HepG2 (cell line): ENCODE measurements around the gene SNX15. TPM values are rescaled to one million over a fixed set of nuclear protein-coding genes. Genes with fewer than 3 reads are reported as not detected.
A peak's percentile ranks its signal among the peaks of the same experiment; 100 is the strongest.

Source experiments
- ATF6 ChIP-seq: sonication (generic); formaldehyde crosslinking; conservative IDR thresholded peaks from 2 replicates; pipeline ENCODE4 v1.4.0; 2020; ENCODE audit warnings: missing genetic modification reagents
- ATF7 ChIP-seq, 2 experiments: fragments of 450-650 bp in 1 of 2; sonication (generic) in 1 of 2; formaldehyde crosslinking in 1 of 2; IDR thresholded peaks; 2 replicates each; pipeline versions ENCODE4 v1.4.0 to v1.6.1; 2016 to 2020; ENCODE audit warnings: antibody characterized with exemption in 1 of 2, mild to moderate bottlenecking in 1 of 2, missing genetic modification reagents in 1 of 2
- BRD4 ChIP-seq: sonication (generic); formaldehyde crosslinking; IDR thresholded peaks from 2 replicates; pipeline ENCODE4 v1.4.0; 2020; ENCODE audit warnings: missing genetic modification reagents
- FLYWCH1 ChIP-seq: sonication (generic); formaldehyde crosslinking; IDR thresholded peaks from 2 replicates; pipeline ENCODE4 v1.8.1; 2023; ENCODE audit warnings: mild to moderate bottlenecking, missing genetic modification reagents
- IKZF5 ChIP-seq: IDR thresholded peaks from 2 replicates; pipeline ENCODE4 v1.6.1; 2018; ENCODE audit warnings: missing genetic modification reagents, mild to moderate bottlenecking, missing compliant biosample characterization
- KLF16 ChIP-seq, 2 experiments: sonication (generic) in 1 of 2; formaldehyde crosslinking in 1 of 2; IDR thresholded peaks; 2 replicates each; pipeline versions ENCODE4 v1.6.1 to v1.8.0; 2016 to 2023; ENCODE audit warnings: missing genetic modification reagents in 2 of 2, missing compliant biosample characterization in 1 of 2
- NR3C1 ChIP-seq: sonication (generic); formaldehyde crosslinking; IDR thresholded peaks from 2 replicates; pipeline ENCODE4 v1.4.0; 2020; ENCODE audit warnings: missing genetic modification reagents
- SRY ChIP-seq: sonication (generic); formaldehyde crosslinking; IDR thresholded peaks from 2 replicates; pipeline ENCODE4 v1.8.0; 2022; ENCODE audit warnings: mild to moderate bottlenecking, missing genetic modification reagents
- TP53 ChIP-seq: sonication (generic); formaldehyde crosslinking; conservative IDR thresholded peaks from 2 replicates; pipeline ENCODE4 v1.4.0; 2020; ENCODE audit warnings: missing genetic modification reagents
- XBP1 ChIP-seq: sonication (generic); formaldehyde crosslinking; IDR thresholded peaks from 2 replicates; pipeline ENCODE4 v1.5.0; 2020; ENCODE audit warnings: missing genetic modification reagents
- ZNF503 ChIP-seq: sonication (generic); formaldehyde crosslinking; IDR thresholded peaks from 2 replicates; pipeline ENCODE4 v1.4.0; 2020; ENCODE audit warnings: missing genetic modification reagents
- ZNF563 ChIP-seq: sonication (generic); formaldehyde crosslinking; IDR thresholded peaks from 2 replicates; pipeline ENCODE4 v1.8.0; 2022; ENCODE audit warnings: mild to moderate bottlenecking, moderate library complexity, missing genetic modification reagents
- ZNF768 ChIP-seq: sonication (generic); formaldehyde crosslinking; IDR thresholded peaks from 2 replicates; pipeline ENCODE4 v1.4.0; 2020; ENCODE audit warnings: missing genetic modification reagents
- ZNF772 ChIP-seq: sonication (generic); formaldehyde crosslinking; IDR thresholded peaks from 2 replicates; pipeline ENCODE4 v1.5.0; 2020; ENCODE audit warnings: mild to moderate bottlenecking, missing genetic modification reagents
- polyA plus RNA-seq, 8 experiments: library from polyadenylated mRNA; depleted of rRNA in 3 of 8; stranded (reverse) in 7 of 8; unstranded in 1 of 8; fragments of >200 nt; fragmentation: Illumina TruSeq in 4 of 8; extraction: Trizol in 4 of 8; gene quantifications; 2 replicates each; pipeline versions ENCODE4 v1.2.1 to v1.2.3, GENCODE V29; 2011 to 2016; ENCODE audit warnings: low read depth in 4 of 8, missing spikeins in 1 of 8, mixed read lengths in 1 of 8; ENCODE audit not compliant: insufficient read depth in 1 of 8
- total RNA-seq, 5 experiments: library from RNA; depleted of rRNA; stranded (reverse); fragments of >200 nt; fragmentation: Illumina TruSeq; extraction: Trizol; gene quantifications; 2 replicates each; pipeline ENCODE4 v1.2.3, GENCODE V29; 2016; ENCODE audit warnings: low read depth in 1 of 5
- TF ChIP-seq, protein P1 (sequence below): sonication (generic); formaldehyde crosslinking; IDR thresholded peaks from one replicate; pipeline ENCODE4 v1.5.1; 2020; ENCODE audit warnings: mild to moderate bottlenecking, missing genetic modification reagents; ENCODE audit errors: not compliant biosample characterization

The SNX15 gene
- total and polyA plus RNA-seq, 2 of the 13 experiments (the other 11 are each of a cell fraction or from before 2014, with no cell fraction given): 19.1 to 22.6 TPM

DNA sequence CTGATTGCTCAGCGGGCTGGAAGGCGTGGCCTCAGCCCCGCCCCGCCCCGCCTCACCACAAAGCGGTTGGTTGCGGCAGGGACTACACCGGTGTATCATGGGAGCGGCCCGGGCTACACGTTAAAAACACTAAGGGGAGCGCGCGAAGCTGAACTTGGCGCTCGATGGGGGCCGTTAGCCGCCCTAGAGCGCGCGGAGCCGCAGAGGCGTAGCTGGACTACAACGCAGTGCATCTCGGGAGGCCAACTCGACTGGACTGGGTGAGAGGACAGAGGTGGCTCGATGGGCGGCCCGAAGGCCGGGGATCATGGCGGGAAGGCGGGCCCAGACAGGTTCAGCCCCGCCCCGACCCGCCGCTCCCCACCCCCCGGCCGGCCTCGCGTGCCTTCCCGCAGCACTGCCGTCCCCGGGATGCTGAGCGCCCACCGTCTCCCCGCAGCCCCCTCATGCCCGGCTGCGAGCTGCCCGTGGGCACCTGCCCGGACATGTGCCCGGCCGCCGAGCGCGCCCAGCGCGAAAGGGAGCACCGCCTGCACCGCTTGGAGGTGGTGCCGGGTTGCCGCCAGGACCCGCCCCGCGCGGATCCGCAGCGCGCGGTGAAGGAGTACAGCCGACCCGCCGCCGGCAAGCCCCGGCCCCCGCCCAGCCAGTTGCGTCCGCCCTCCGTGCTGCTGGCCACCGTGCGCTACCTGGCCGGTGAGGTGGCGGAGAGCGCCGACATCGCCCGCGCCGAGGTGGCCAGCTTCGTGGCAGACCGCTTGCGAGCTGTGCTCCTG, 13.8 kb downstream of the SNX15 start, which contains the start of gene SAC3D1 (continued):
- TF ChIP-seq SRY (peak; percentile 45; the same call in 1 of the 2 replicates), ZNF563 (CRISPR knock-in tag) (no peak; the same call in 1 of the 2 replicates), ZNF772 (CRISPR knock-in tag) (no peak), ZNF768 (CRISPR knock-in tag) (peak; percentile 68; the same call in 1 of the 2 replicates), ATF6 (CRISPR knock-in tag) (no peak), ZNF503 (CRISPR knock-in tag) (0 out of 2 replicates have a peak, but pooled peaks have one; percentile 42), ATF7 (IDR thresholded peaks at IDR 0.05) (no peak), ATF7 (CRISPR knock-in tag; IDR thresholded peaks at IDR 0.05) (no peak), IKZF5 (CRISPR knock-in tag) (peak; percentile 31; the same call in 1 of the 2 replicates), TP53 (CRISPR knock-in tag) (0 out of 2 replicates have a peak, but pooled peaks have one; percentile 25), KLF16 (CRISPR knock-in tag; IDR thresholded peaks at IDR 0.05) (peak in 1 of 2 experiments; percentile 46; a peak in 2 of 4 replicates), BRD4 (no peak), XBP1 (CRISPR knock-in tag) (no peak), FLYWCH1 (CRISPR knock-in tag) (no peak), NR3C1 (no peak)
- TF ChIP-seq, protein P1, sequence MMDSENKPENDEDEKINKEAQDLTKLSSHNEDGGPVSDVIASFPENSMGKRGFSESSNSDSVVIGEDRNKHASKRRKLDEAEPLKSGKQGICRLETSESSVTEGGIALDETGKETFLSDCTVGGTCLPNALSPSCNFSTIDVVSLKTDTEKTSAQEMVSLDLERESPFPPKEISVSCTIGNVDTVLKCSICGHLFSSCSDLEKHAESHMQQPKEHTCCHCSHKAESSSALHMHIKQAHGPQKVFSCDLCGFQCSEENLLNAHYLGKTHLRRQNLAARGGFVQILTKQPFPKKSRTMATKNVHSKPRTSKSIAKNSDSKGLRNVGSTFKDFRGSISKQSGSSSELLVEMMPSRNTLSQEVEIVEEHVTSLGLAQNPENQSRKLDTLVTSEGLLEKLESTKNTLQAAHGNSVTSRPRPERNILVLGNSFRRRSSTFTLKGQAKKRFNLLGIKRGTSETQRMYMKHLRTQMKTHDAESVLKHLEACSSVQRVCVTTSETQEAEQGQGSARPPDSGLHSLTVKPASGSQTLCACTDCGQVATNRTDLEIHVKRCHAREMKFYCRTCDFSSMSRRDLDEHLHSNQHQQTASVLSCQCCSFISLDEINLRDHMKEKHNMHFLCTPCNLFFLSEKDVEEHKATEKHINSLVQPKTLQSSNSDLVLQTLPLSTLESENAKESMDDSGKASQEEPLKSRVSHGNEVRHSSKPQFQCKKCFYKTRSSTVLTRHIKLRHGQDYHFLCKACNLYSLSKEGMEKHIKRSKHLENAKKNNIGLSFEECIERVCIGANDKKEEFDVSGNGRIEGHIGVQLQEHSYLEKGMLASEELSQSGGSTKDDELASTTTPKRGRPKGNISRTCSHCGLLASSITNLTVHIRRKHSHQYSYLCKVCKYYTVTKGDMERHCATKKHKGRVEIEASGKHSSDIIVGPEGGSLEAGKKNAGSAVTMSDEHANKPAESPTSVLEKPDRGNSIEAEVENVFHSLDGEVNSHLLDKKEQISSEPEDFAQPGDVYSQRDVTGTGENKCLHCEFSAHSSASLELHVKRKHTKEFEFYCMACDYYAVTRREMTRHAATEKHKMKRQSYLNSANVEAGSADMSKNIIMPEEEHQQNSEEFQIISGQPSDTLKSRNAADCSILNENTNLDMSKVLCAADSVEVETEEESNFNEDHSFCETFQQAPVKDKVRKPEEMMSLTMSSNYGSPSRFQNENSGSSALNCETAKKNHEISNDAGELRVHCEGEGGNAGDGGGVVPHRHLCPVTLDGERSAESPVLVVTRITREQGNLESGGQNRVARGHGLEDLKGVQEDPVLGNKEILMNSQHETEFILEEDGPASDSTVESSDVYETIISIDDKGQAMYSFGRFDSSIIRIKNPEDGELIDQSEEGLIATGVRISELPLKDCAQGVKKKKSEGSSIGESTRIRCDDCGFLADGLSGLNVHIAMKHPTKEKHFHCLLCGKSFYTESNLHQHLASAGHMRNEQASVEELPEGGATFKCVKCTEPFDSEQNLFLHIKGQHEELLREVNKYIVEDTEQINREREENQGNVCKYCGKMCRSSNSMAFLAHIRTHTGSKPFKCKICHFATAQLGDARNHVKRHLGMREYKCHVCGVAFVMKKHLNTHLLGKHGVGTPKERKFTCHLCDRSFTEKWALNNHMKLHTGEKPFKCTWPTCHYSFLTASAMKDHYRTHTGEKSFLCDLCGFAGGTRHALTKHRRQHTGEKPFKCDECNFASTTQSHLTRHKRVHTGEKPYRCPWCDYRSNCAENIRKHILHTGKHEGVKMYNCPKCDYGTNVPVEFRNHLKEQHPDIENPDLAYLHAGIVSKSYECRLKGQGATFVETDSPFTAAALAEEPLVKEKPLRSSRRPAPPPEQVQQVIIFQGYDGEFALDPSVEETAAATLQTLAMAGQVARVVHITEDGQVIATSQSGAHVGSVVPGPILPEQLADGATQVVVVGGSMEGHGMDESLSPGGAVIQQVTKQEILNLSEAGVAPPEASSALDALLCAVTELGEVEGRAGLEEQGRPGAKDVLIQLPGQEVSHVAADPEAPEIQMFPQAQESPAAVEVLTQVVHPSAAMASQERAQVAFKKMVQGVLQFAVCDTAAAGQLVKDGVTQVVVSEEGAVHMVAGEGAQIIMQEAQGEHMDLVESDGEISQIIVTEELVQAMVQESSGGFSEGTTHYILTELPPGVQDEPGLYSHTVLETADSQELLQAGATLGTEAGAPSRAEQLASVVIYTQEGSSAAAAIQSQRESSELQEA (CRISPR knock-in tag): no peak
